ENCODE data around the gene SASH1. TPM values are rescaled to one million over a fixed set of nuclear protein-coding genes. Genes with fewer than 3 reads are reported as not detected.
"Not testable (repeated sequence)": the region's sequence is repeated elsewhere in the genome, so short reads cannot be mapped to it uniquely, and the experiment has no call there.

SASH1 gene
- total RNA-seq, 4 donors from 2014 or later: 55.3 to 118 (median 79.6) TPM

DNA sequence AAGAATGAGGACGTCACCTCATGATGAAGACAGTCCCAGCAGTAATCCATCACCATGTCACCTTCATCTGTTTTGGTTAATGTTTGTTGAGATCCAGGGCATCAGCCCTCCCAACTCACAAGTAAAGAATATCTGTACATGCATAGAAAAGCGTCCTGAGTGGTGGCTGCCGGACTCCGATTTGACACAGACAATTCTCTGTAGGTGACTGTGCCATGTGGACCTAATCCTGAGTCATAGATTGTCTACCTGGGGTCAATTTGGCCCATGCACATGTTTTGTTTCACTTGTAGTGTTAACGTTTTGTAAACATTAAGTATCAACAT, 235.8 kb downstream of the SASH1 start:
- H3K4me1 ChIP-seq: peaks cover 0 to 4% (median 0%) of the 10 kb centered on the region in 3 donors
- WGBS, 2 donors: 64 to 87% methylated on average over 4 to 5 of the region's 5 CpGs
- DNase-seq: no peak
- intact Hi-C loops (cut with DNase I): loop anchor here (10.0 kb wide), 1 partner anchor 366 kb away; no protein-coding TSS in a partner anchor
- no peak overlapping the region for H3K4me3 ChIP-seq
- no peak overlapping the region for H3K27ac ChIP-seq
- peaks cover 0 to 4% (median 4%) of the 10 kb centered on the region in 3 donors for H3K9me3 ChIP-seq
- H3K36me3 ChIP-seq: no peaks in the 10 kb centered on the region
- H3K27me3 ChIP-seq: peaks cover 0 to 16% (median 0%) of the 10 kb centered on the region in 4 donors
- TF ChIP-seq, protein P1, sequence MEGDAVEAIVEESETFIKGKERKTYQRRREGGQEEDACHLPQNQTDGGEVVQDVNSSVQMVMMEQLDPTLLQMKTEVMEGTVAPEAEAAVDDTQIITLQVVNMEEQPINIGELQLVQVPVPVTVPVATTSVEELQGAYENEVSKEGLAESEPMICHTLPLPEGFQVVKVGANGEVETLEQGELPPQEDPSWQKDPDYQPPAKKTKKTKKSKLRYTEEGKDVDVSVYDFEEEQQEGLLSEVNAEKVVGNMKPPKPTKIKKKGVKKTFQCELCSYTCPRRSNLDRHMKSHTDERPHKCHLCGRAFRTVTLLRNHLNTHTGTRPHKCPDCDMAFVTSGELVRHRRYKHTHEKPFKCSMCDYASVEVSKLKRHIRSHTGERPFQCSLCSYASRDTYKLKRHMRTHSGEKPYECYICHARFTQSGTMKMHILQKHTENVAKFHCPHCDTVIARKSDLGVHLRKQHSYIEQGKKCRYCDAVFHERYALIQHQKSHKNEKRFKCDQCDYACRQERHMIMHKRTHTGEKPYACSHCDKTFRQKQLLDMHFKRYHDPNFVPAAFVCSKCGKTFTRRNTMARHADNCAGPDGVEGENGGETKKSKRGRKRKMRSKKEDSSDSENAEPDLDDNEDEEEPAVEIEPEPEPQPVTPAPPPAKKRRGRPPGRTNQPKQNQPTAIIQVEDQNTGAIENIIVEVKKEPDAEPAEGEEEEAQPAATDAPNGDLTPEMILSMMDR (IDR thresholded peaks at IDR 0.05): no peak
- no peak for TF ChIP-seq POLR2A (IDR thresholded peaks at IDR 0.05)

DNA sequence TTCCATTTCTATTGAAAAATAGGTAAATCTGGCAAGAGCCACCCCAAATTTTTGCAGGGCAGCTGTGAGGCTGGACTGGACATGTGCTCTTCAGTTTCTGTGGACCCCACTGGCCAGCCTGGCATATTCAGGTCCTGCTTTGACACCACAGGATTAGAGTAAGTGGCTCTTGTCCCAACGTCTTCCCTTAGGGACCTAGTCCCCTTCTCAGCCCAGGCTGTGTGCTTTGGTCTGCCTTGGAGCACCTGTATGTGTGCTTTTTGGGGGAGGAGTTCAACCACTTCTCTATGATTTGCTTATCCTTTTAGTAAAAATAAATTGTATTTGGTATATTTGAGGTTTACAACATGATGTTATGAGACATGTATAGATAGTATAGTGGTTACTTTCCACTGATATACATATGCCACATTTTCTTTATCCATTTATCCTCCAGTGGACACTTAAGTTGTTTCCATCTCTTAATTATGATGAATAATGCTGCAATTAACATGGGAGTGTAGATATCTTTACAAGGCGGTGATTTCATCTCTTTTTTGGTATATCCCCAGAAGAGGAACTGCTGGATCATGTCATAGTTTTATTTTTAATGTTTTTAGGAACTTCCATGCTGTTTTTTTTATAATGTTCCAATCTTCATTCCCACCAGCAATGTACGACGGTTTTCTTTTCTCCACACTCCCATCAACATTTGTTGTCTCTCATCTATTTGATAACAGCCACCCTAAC, 236.4 kb downstream of the SASH1 start:
- Histone ChIP-seq H3K27me3 (peaks cover 0 to 20% (median 0%) of the 10 kb centered on the region in 4 donors), H3K9me3 (peaks cover 0 to 7% (median 4%) of the 10 kb centered on the region in 3 donors), H3K36me3 (no peaks in the 10 kb centered on the region), H3K4me1 (peaks cover 0 to 4% (median 0%) of the 10 kb centered on the region in 3 donors), H3K27ac (no peak overlapping the region), H3K4me3 (no peak overlapping the region)
- no peak for DNase-seq
- 49 to 77% methylated on average over 4 of the region's 4 CpGs for WGBS, 2 donors
- TF ChIP-seq, protein P1 (IDR thresholded peaks at IDR 0.05): no peak
- TF ChIP-seq POLR2A (IDR thresholded peaks at IDR 0.05): no peak
- intact Hi-C loops (cut with DNase I): loop anchor here (10.0 kb wide), 1 partner anchor 366 kb away; no protein-coding TSS in a partner anchor

DNA sequence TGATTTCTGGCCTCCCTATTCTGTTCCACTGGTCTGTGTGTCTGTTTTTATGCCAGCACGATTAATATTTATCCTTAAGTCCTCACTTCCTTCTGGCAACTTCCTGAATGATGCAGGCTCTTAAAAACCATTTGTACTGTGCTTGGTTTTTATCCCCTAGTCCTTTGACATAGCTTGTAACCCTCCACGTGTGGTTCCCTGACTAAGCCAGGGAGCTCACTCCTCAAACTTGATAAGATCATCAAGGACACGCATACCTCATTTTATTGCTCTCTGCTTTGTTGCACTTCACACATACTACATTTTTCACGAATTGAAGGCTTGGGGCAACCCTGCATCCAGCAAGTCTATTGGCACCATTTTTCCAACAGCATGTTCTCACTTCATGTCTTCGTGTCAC, 237.8 kb downstream of the SASH1 start:
- Histone ChIP-seq H3K27me3 (peaks cover 0 to 20% (median 0%) of the 10 kb centered on the region in 4 donors), H3K36me3 (no peaks in the 10 kb centered on the region), H3K4me3 (no peak overlapping the region), H3K4me1 (peaks cover 0 to 4% (median 0%) of the 10 kb centered on the region in 3 donors), H3K9me3 (peaks cover 0 to 7% (median 6%) of the 10 kb centered on the region in 3 donors), H3K27ac (no peak overlapping the region)
- TF ChIP-seq, protein P1 (IDR thresholded peaks at IDR 0.05): no peak
- no peak for TF ChIP-seq POLR2A (IDR thresholded peaks at IDR 0.05)
- DNase-seq: no peak
- intact Hi-C loops (cut with DNase I): no loop called here
- WGBS, 2 donors: 62 to 74% methylated on average over 5 of the region's 5 CpGs

DNA sequence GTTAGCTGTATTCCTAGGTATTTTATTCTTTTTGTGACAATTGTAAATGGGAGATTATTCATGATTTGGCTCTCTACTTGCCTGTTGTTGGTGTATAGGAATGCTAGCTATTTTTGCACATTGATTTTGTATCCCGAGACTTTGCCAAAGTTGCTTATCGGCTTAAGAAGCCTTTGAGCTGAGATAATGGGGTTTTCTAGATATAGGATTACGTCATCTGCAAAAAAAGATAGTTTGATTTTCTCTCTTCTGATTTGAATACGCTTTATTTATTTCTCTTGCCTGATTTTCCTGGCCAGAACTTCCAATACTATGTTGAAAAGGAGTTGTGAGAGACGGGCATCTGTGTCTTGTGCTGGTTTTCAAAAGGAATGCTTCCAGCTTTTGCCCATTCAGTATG, 241.0 kb downstream of the SASH1 start:
- intact Hi-C loops (cut with DNase I): no loop called here
- Histone ChIP-seq H3K4me3 (no peak overlapping the region), H3K4me1 (no peaks in the 10 kb centered on the region), H3K27ac (no peak overlapping the region), H3K27me3 (peaks cover 0 to 14% (median 0%) of the 10 kb centered on the region in 4 donors), H3K9me3 (peaks cover 0 to 12% (median 7%) of the 10 kb centered on the region in 3 donors), H3K36me3 (no peaks in the 10 kb centered on the region)
- WGBS, 2 donors: 68 to 76% methylated on average over 5 of the region's 5 CpGs
- TF ChIP-seq POLR2A (IDR thresholded peaks at IDR 0.05): no peak
- TF ChIP-seq, protein P1 (IDR thresholded peaks at IDR 0.05): no peak
- no peak for DNase-seq

DNA sequence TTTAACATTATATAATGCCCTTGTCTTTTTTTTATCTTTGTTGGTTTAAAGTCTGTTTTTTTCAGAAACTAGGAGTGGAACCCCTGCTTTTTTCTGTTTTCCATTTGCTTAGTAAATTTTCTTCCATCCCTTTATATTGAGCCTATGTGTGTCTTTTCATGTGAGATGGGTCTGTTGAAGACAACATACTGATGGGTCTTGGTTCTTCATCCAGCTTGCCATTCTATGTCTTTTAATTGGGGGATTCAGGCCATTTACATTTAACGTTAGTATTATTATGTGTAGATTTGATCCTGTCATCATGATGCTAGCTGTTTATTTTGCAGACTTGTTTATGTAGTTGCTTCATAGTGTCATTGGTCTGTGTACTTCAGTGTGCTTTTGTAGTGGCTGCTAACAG, 243.0 kb downstream of the SASH1 start:
- H3K36me3 ChIP-seq; H3K4me1 ChIP-seq; DNase-seq; H3K27ac ChIP-seq; H3K4me3 ChIP-seq; intact Hi-C loops (cut with DNase I): not testable (repeated sequence)
- Histone ChIP-seq H3K27me3 (peaks cover 0 to 11% (median 0%) of the 10 kb centered on the region in 4 donors), H3K9me3 (peaks cover 0 to 12% (median 7%) of the 10 kb centered on the region in 3 donors)
- WGBS, 2 donors: 82 to 96% methylated on average over 1 of the region's 1 CpG

All from esophagus squamous epithelium (tissue), 5 donors.